NCI-H2196 (cell line): ENCODE data around the gene RHOBTB1.
A peak's percentile ranks its signal among the peaks of the same experiment; 100 is the strongest.

Experiments
- DNase-seq: peaks from one replicate; lab custom pipeline; 2025; ENCODE audit not compliant: unreplicated experiment; lab: John Stamatoyannopoulos, UW

Gene RHOBTB1

DNA sequence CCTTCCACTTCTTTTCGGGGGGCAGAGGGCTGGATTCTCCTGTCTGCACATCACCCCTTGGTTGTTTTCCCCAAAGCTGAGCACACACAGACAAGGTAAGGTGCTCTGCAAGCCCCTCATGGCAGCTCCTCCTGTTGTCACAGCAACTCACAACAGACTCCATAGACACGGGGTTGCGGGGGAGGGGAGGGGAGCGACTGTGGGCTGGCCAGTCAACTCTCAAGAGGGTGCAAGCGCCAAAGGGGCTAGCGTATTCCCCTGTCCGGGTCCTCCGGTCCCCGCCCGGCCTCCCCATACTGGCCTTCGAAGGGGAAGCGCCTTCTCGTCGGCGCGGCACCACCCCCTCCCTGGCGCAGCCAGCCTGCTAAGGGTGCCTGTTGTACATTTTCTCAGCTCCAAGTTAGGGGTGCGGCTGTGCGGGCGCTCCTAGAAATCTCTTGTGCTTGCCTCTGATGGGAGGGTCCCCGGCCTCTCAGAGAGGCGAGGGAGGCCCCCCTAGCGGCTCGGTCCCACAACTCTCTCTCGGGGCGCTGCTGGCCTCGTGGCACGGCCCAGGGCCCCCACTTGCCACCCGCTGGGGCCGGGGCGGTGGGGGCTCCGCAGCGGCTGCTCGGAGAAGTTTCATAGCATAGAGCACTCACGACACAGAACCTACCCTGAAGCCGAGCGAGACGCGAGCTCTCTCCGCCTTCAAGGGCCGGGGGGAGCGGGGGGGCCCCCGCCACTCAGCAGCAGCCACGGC, 498 bp downstream of the RHOBTB1 start:
- DNase-seq, result peak; percentile 6

DNA sequence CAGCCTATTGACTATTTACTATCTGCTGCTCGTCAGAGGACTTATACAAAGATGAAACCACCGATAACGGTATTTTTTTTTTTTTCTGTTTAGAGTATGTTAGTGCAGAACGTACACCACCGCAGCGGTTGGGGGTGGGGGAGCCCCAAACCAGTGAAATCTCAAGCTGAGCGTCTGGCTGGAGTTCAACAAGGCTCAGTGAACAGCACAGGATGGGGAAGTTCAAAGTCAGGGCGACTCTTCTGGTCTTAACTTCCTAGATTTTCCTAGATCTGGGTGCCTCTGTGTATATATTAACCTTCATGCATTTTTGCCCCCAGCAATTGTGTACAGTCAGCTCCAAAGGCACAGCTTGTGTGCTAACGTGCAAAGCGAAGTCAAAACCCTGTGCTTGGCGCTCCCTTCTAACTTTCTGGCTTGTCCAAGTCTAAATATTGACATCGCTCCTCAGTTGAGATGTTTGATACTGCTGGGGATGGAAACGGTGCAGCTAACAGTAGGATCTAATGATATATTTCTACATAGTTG, 1.1 kb downstream of the RHOBTB1 start:
- no peak for DNase-seq

DNA sequence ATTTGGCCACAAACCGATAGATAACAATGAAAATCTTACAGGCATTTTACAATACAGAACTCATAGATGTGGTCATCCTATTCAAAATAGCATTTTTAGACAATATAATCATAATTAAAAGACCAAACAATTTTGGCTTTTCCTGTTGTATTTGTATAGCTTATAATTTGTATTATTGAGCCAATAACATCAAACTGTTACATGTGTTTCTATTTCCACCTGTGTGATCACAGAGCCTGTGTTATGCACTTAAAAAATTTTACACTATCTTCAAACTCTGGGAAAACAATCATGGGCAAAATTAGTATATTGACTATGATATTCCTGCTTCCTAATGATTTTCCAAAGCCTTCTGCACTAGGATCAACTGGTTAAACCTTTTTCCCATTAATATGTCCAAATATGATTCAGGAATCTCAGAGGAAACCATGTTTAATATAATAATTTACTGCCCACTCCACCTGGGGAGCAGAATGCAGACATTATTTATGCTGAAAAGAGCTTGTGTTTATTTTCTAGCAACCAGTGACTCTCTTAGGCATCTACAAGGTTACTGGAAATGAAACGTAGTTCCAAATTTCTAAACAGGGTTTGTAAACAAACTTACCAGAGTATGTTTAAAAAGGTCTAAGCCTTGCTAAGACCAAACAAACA, 1.7 kb downstream of the RHOBTB1 start:
- DNase-seq, result no peak

DNA sequence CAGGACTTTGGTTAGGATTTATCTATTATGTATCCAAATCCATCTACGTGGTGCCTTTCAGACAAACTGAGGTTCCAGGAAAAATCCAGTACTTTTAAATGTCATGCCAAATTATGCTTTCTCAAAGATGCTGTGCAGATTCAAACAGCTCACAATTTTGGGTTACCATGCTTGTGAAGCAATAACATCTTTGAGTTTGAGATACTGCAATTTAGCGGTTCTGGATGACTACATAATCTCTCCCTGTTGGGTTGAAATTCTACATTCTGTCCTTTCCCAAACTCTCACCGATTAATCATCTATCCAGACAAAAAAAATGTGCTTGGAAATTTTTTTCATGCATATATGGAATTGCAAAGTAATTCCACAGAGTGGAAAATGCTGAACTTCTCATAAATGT, 3.5 kb downstream of the RHOBTB1 start:
- DNase-seq, result no peak

DNA sequence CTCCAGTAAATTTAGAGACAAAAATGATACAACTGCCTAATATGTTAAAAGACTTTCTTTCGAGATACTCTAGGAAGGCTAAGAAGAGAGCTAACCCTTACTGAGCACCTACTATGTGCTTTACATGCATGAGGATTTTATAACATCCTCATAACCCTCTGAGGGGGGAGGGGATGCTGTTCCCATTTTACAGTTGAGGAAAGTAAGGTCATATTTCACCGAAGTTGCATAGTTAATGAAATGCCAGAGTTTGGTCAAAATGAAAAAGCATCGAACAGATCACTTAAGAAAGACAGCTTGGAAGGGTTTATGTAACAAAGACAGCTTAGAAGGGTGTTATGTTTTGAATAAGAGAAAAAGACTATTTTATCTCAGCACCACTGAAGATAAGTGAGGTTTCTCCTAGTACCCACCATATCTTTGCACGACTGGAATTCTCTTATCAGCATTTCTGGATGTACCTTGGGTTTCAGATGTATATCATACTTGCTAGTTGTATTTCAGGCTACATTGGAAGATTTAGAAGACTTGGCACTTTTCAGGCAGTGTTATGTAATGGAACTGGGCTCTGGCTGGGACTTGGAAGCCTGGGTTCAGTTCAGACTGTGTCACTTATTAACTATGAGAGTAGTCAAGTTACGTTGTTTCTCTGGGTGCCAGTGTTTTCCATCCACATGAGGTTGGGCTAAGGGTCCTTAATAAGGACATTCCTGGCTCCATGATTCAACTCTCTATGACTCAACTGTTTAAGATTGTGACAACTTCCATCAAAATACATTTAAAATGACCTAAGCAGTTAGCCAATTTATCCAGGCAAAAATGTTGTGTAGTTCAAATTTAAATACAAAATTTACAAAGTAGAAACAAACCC, 6.0 kb downstream of the RHOBTB1 start:
- DNase-seq, result no peak

DNA sequence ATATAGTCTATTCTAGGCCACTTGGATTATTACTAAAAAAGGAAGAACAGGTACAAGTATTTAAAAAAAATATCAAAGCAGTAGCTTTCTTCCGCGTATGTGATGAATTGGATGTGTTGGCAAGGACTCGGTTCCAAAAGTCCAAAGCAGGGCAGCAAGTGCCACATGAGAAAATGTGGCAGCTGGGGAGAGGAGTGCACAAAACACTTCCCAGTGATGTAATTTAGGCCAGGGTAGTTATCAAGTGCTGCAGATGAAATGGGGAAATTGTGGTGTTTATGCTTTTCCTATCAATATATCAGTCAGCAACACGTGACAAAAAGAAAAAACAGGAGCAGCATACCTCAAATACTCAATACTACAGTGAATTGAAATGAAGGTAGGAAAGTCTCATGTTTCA, 7.0 kb downstream of the RHOBTB1 start:
- no peak for DNase-seq

DNA sequence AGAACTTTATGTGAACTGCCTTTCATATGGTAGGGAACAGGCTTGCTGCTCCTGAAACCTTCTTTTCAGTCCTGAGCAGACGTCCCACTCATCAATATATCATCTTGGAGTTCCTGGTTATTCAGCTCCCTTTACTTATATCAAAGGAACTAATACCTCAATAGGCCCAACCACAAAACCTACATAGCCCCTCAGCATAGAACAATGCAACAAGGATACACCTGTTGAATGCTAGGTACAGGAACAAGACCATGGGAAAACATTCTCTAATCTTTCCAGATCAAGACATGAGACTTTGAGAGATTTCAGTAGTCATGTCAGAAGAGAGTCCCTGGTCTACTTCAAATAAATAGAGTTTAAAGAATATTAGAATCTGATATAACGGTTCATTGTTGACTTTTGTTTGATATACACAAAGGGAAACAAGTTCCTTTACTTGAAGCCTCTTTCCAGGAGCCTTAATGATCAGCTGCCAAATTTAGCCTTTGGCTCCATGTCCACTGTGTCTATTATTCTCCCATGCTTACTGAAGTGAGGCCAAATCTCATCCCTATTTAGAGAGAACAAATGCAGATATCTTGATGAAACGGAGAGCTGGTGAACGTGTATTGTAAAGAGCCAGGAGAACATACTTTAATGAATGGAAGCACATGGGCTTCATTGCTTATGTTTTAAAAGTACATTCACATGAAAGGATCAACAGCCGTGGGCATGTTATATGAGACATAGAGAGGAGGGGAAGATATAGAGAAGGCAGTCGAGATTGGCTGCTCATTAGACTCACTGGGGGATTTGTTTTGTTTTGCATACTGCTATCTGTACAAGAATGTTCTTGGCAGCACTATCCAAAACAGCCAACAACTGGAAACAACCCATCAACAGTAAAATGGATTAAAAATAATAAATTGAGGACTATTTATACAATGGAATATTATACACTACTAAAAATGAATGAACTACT, 9.5 kb downstream of the RHOBTB1 start:
- no peak for DNase-seq

DNA sequence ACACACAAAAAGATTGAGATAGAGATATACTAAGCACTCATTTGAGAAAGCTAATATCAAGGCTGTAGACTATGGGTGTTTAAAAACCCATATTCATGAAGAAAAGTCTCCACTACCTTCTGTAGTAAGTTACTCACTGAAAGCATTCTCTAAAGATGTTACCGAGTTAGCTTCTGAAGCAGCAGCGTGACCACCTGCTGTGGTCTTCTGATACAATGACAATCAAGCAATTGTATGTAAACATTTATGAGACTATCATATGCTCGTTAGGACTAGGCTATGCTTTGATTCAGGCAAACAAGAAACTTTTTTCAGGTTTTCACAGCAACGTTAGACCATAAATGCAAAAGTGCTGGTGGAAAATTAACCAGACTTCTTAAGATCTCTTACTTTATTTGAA, 11.2 kb downstream of the RHOBTB1 start:
- DNase-seq, result no peak

DNA sequence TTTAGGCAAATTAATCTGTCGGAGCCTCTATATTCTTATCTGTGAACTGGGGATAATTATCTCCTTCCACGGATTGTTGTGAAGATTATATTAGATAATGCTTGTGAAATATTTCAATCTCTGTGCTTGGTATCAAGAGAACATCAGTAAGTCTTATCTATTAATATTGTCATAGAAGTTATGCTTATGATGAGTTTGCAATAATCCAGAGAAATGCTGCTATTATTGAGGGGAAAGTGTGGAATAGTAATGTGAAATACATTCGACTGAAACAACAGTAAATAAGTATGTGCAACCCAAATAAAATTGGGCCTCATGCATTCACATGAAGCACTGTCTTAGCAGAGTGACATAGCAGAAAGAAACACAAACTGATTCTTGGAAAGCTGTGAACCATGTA, 13.7 kb downstream of the RHOBTB1 start:
- DNase-seq, result no peak

DNA sequence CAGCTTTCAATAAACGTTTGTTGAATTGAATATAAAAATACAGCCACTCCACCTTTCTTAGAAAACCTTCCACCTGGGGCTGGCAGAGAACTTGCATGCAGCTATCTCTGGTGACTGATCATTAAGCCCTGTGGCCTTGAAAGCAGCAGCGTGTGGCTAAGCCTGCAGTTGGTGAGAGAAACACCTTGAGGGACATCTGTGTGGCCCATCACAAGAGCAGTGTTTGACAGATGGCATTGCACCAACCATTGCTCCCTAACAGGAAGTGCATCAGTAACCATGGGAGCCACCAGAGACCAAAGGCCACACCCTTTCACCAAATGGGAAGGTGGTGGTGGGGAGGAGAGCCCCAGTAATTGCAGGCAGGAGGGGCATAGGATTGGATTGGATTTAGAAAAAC, 22.4 kb downstream of the RHOBTB1 start:
- DNase-seq, result no peak

DNA sequence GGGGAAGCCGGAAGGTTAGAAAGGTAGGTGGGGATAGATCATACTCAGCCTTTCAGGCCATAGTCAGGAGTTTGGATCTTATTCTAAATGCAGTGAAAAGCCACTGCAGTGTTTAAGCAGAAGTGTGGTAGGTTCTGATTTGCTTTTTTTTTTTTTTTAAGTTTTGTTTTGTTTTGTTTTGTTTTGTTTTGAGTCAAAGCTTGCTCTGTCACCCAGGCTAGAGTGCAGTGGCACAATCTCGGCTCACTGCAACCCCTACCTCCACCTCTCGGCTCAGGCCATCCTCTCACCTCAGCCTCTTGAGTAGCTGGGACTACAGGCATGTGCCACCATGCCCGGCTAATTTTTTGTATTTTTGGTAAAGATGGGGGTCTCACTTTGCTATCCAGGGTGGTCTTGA, 23.5 kb downstream of the RHOBTB1 start:
- DNase-seq, result no peak

DNA sequence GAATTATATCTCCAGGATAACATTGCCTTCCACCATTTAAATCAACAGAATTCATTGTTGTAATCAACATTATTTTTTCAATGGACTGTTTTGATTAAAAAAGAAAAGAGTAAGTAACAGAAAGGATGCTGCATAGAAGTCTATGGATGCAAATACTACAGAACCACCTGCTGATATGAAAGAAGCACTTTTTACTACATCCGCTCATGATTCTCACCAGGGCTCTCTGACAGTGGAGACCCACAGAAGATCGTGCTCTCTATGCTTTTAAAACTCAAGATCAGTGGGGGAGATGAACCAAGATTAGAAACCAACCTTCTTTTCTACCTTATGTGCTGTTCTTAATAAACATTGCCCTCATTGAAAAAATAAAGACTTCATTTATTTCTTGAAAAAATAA, 24.4 kb downstream of the RHOBTB1 start:
- DNase-seq, result no peak

DNA sequence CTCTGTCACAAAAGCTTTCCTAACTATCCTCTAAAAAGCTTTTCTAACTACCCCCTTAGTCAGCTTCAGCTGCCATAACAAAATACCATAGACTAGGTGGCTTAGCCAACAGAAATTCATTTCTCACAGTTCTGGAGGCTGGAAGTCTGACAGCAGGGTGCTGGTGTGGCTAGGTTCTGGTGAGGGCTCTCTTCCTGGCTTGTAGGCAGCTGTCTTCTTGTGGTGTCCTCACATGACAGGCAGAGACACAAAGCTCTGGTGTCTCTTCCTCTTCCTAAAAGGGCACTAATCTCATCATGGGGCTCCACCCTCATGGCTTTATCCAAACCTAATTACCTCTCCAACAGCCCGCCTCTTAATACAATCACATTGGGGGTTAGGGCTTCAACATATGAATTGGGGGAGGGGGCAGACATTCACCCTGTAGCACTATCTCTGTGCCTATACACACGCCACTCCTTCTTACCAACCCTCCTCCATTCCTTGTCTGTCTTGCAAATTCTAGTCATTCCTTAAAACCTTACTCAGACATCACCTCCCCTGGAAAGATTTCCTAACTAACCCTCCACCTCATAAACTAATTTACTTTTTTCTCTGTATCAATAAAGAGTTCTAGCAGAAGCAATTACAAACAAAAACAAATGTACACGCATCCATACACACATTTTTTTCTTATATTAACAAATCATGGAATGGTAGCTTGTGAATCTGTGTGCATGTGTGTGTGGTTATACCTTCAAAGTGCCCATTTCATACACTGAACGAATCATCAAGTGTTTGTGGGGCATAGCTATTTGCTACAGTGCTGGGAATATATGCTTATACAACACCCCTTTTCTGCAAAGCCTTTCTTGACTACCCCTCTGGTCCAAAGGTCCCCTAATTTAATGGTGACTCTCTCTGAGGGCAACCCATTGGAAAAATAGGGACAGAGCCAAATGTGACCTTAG, 26.4 kb downstream of the RHOBTB1 start:
- DNase-seq, result no peak

DNA sequence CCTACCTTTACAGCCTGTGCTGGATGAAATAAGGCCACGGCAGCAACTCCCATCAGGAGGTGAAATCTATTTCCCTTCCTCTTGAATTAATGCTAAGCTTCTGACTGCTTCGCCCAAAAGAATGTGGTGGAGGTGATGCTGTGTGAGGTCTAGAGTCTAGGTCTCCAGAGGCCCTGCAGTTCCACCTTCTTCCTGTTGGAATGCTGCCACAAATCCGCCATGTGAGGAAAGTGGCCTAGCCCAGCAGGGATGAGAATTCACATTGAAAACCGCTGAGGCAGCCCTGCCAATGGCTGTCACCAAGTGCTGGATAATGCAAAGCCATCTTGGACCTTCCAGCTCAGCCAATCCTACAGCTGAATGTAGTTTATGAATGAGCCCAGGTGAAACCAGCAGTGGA, 28.0 kb downstream of the RHOBTB1 start:
- DNase-seq, result no peak

DNA sequence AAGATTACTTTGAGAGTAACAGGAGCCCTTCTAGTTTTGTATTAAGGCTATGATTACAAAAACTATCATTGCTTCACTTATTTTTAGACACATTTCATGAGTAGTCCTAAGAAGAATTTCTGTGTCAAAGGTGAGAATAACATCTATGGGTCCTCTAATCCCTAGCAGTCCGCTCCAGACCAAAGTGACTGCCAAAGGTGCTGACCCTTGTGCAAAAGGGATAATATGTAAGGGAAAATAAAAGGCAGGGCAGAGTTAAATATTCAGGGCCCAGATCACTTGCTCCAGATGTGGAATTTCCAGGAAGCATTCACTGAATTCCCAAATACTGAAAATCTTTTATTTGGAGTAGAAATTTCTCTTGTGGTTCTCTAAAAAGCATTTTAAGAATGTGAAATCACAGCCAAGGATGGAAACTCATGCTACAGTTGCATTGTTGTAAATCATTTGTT, 29.3 kb downstream of the RHOBTB1 start:
- no peak for DNase-seq

DNA sequence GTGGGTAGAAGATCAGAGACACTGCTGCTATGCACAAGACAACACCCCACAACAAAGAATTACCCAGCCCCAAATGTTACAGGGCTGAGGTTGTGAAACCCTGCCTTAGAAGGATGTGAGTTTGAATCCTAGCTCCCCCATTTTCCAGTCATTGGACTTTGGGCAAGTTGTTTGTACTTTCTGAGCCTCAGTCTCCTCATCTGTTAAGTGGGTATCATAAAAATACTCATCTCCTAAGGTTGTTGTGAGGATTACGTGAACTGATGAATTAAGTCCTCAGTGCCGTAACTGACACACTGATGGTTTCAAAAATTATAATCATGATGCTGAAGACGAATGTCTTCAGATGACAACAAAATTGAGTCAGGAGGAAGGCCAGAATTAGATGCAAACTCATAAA, 30.3 kb downstream of the RHOBTB1 start:
- no peak for DNase-seq

DNA sequence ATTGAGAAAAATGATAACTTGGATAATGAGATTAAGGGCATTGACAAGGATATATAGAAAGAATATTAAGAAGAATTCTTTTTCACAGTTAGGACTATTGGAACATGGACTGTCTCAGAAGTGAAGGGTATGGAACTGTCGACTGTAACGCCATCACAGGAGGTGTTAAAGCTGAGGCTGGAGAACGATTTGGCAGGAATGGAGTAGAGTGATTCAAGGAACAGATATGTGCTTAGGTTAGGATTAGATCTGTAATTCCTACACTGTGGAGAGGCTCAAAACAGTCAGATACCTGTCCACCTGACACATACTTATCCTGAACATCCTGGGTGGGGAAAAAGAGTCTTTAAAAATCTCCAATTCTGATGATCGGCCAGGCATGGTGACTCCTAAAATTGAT, 30.9 kb downstream of the RHOBTB1 start:
- DNase-seq, result no peak

DNA sequence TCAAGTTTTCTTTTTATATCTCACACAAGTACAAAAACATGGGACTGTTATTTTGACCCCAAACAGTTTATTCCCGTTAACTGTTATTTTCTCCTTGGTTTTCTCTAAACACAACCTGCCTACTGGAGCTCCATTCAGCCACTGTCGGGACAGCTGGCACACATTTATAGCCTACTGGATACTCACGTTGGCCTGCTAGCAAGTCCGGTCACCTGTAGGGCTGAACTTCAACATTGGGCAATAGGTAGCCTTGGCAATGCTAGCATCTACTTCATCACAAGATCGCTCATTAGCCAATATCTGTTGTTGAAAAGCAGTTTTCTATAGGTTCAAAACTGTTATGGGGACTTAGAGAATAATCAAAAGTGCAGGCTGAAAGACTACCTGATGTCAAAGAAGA, 32.3 kb downstream of the RHOBTB1 start:
- DNase-seq, result no peak

DNA sequence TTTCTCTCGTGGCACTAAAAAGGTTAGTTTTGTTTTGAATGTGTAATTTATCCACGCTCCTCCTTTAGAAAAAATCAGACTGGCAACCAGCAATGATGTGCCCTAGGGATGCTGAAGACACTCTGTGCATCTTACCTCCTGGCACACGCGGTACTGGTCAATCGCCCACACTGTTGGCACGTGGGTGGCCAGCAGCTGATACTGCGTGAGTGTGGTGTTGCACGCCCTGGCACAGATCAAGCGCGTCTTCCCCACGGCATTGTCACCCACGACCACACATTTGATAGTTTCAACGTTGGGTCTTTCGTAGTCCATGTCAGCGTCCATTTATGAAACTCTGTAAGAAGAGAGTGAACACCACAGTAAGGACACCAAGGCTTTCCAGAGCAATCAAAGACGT, 32.8 kb downstream of the RHOBTB1 start:
- no peak for DNase-seq
